ENCODE measurements around the gene CD300LB. TPM values are rescaled to one million over a fixed set of nuclear protein-coding genes. Genes with fewer than 3 reads are reported as not detected.

The CD300LB gene
- total and polyA plus RNA-seq, 10 of the 15 experiments (the other 5 are each of a cell fraction or from before 2014, with no cell fraction given): 0.08 to 0.57 (median 0.25) TPM; not detected in 4

GRCh38 chr17:74550602-74551001 lies 19.3 kb upstream of the CD300LB start (continued):
- TF ChIP-seq NKRF (conservative IDR thresholded peaks at IDR 0.05): no peak
- TF ChIP-seq MTA3 (IDR thresholded peaks at IDR 0.05; ENCODE audit: borderline replicate concordance, low read length): no peak
- no peak for TF ChIP-seq POLR2AphosphoS5 (IDR thresholded peaks at IDR 0.05; ENCODE audit: low read length)
- TF ChIP-seq, protein P1, sequence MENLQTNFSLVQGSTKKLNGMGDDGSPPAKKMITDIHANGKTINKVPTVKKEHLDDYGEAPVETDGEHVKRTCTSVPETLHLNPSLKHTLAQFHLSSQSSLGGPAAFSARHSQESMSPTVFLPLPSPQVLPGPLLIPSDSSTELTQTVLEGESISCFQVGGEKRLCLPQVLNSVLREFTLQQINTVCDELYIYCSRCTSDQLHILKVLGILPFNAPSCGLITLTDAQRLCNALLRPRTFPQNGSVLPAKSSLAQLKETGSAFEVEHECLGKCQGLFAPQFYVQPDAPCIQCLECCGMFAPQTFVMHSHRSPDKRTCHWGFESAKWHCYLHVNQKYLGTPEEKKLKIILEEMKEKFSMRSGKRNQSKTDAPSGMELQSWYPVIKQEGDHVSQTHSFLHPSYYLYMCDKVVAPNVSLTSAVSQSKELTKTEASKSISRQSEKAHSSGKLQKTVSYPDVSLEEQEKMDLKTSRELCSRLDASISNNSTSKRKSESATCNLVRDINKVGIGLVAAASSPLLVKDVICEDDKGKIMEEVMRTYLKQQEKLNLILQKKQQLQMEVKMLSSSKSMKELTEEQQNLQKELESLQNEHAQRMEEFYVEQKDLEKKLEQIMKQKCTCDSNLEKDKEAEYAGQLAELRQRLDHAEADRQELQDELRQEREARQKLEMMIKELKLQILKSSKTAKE (IDR thresholded peaks at IDR 0.05; ENCODE audit: low read depth, poor library complexity, severe bottlenecking): no peak

- SMC1A ChIA-PET (ENCODE audit: uncharacterized antibody, unreplicated experiment): no interaction called here
- no TSS peak for BruUV-seq (replicated peaks)
- Histone ChIP-seq H3K4me2 (ENCODE audit: control insufficient read depth, insufficient read depth) (no peak overlapping the region), H2AFZ (ENCODE audit: control insufficient read depth, low read depth, low read length) (no peak overlapping the region), H3K27me3 (replicated peaks in 1 of 2; ENCODE audit: control insufficient read depth in 2 of 2, insufficient read depth in 2 of 2, low read length in 1 of 2) (no peaks in the 10 kb centered on the region; a peak in 3 of 4 replicates), H3K9me3 (replicated peaks; ENCODE audit: control insufficient read depth, insufficient read depth, low read length) (no peaks in the 10 kb centered on the region), H3K27ac (ENCODE audit: control insufficient read depth, insufficient read depth) (no peak overlapping the region), H3K36me3 (ENCODE audit: control insufficient read depth in 2 of 2, insufficient read depth in 2 of 2, low read length in 1 of 2) (no peaks in the 10 kb centered on the region), H3K4me3 (no peak overlapping the region), H3K79me2 (ENCODE audit: control insufficient read depth, insufficient read depth, low read length) (no peaks in the 10 kb centered on the region), H3K4me1 (ENCODE audit: control insufficient read depth, insufficient read depth, low read length) (no peaks in the 10 kb centered on the region), H3K9ac (ENCODE audit: control insufficient read depth, insufficient read depth, low read length) (no peak overlapping the region), H4K20me1 (ENCODE audit: control insufficient read depth, insufficient read depth) (no peaks in the 10 kb centered on the region)
- in situ Hi-C loops (cut with MboI) (no loop called here), intact Hi-C loops (cut with micrococcal nuclease; ENCODE audit: unreplicated experiment) (no loop called here)
- CTCF ChIA-PET: no interaction called here
- RAD21 ChIA-PET (ENCODE audit: unreplicated experiment): no interaction called here
- no peak for FAIRE-seq
- ATAC-seq: no peak
- TF ChIP-seq EZH2 (IDR thresholded peaks at IDR 0.05; ENCODE audit: borderline replicate concordance, control insufficient read depth, low read depth, low read length) (no peak), POU2F2 (IDR thresholded peaks at IDR 0.05; ENCODE audit: borderline replicate concordance, low read depth, low read length) (no peak), MTA3 (IDR thresholded peaks at IDR 0.05; ENCODE audit: borderline replicate concordance, low read length) (no peak), SMAD5 (IDR thresholded peaks at IDR 0.05; ENCODE audit: low read depth) (no peak), TARDBP (IDR thresholded peaks at IDR 0.05; ENCODE audit: borderline replicate concordance) (no peak), NKRF (conservative IDR thresholded peaks at IDR 0.05) (no peak), ATF7 (IDR thresholded peaks at IDR 0.05; ENCODE audit: low read depth) (no peak), RELA (IDR thresholded peaks at IDR 0.05; ENCODE audit: borderline replicate concordance, partially characterized antibody) (no peak), NR2C2 (IDR thresholded peaks at IDR 0.05; ENCODE audit: borderline replicate concordance, control insufficient read depth, insufficient read length, low read depth) (no peak), ZBED1 (IDR thresholded peaks at IDR 0.05; ENCODE audit: borderline replicate concordance) (no peak)
- TF ChIP-seq, protein P2, sequence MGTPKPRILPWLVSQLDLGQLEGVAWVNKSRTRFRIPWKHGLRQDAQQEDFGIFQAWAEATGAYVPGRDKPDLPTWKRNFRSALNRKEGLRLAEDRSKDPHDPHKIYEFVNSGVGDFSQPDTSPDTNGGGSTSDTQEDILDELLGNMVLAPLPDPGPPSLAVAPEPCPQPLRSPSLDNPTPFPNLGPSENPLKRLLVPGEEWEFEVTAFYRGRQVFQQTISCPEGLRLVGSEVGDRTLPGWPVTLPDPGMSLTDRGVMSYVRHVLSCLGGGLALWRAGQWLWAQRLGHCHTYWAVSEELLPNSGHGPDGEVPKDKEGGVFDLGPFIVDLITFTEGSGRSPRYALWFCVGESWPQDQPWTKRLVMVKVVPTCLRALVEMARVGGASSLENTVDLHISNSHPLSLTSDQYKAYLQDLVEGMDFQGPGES (IDR thresholded peaks at IDR 0.05): no peak
- TF ChIP-seq, protein P3, sequence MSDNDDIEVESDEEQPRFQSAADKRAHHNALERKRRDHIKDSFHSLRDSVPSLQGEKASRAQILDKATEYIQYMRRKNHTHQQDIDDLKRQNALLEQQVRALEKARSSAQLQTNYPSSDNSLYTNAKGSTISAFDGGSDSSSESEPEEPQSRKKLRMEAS (IDR thresholded peaks at IDR 0.05; ENCODE audit: low read depth, low read length): no peak
- 10% methylated on average over 7 of the region's 7 CpGs for WGBS (ENCODE audit: insufficient coverage, insufficient replicate concordance, low lambda C conversion rate, missing lambda C conversion rate)
- DNase-seq (ENCODE audit: low read depth, low spot score): no peak
- POLR2A ChIA-PET: no interaction called here
Observed at GRCh38 chr17:74549343-74549742, 18.1 kb upstream of the CD300LB start.

Data from GM12878 (cell line).